ENCODE results near the gene ZNF277.
A peak's percentile ranks its signal among the peaks of the same experiment; 100 is the strongest.

Gene ZNF277

DNA sequence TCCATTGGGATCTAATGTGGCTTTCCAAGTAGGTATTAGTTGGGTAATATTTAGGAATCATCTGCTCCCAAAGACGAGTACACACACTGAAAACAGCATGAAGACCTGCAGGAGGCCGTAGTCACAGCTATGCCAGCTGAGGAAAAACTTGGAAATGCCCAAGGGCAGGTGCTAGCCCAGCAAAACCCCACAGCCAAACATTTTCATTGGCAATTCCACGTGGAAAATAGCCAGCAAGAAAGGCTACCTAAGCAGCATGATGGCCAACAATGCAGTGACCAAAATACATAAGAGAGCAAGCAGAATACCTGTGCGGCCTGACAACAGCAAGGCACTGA is 33.0 kb upstream of the ZNF277 start:
- Histone ChIP-seq H2BK15ac (ENCODE audit: low read depth, poor library complexity, severe bottlenecking) (no peak overlapping the region), H3K27me3 (ENCODE audit: control insufficient read depth in 1 of 2, insufficient read depth in 1 of 2, low read length in 2 of 2) (no peaks in the 10 kb centered on the region), H2BK12ac (ENCODE audit: low read length in 2 of 2) (no peak overlapping the region), H2AFZ (ENCODE audit: low read depth, low read length) (no peak overlapping the region), H3K4me1 (ENCODE audit: control insufficient read depth, insufficient read depth, low read depth, low read length) (no peaks in the 10 kb centered on the region), H3K36me3 (ENCODE audit: control insufficient read depth in 1 of 2, insufficient read depth in 2 of 2, low read depth in 1 of 2, low read length in 2 of 2) (no peaks in the 10 kb centered on the region), H3K23ac (ENCODE audit: low read length in 2 of 2) (no peak overlapping the region), H4K8ac (ENCODE audit: low read length) (peak overlapping the region; percentile 47), H3K9me3 (ENCODE audit: control insufficient read depth, low read length) (no peaks in the 10 kb centered on the region), H3K14ac (ENCODE audit: low read length in 2 of 2) (peak overlapping the region in 1 of 2 experiments; percentile 44), H3K9ac (ENCODE audit: low read length) (peak overlapping the region; percentile 18), H3K4me3 (ENCODE audit: insufficient read depth in 1 of 2, low read depth in 1 of 2, low read length in 2 of 2) (no peak overlapping the region), H2BK5ac (ENCODE audit: low read depth, low read length, poor library complexity, severe bottlenecking) (no peak overlapping the region), H3K27ac (ENCODE audit: low read length, poor library complexity, severe bottlenecking) (no peak overlapping the region), H3K4me2 (ENCODE audit: low read length, poor library complexity, severe bottlenecking) (no peak overlapping the region), H2BK120ac (ENCODE audit: low read depth, low read length) (no peak overlapping the region), H3K4ac (ENCODE audit: low read depth in 1 of 2, low read length in 2 of 2) (peak overlapping the region in 1 of 2 experiments; percentile 41), H3K18ac (ENCODE audit: low read depth in 1 of 2, low read length in 2 of 2) (peak overlapping the region in 1 of 2 experiments; percentile 67), H4K91ac (ENCODE audit: low read length) (no peak overlapping the region), H2AK5ac (ENCODE audit: low read length, severe bottlenecking) (no peak overlapping the region), H3K79me1 (replicated peaks; ENCODE audit: low read length, poor library complexity, severe bottlenecking) (peaks cover 25% of the 10 kb centered on the region)
- WGBS: 75% methylated on average over 4 of the region's 4 CpGs
- no peak for DNase-seq

DNA sequence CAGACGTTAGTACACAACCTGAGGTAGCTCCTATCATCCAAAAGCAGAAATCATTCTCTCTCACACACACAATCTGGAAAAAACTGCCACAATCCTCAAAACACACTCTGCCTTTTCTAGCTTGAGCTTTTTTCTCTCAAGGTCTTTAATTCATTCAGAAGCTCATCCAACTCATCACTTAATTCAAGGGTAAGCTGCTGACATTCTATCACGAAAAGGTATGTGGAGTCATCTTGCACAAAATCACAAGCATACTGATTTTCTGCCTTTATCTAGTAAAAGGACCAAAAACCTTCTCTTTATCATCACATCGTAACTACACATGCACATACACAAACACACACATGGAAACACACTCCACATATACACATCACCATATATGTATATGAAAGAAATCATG is 32.3 kb upstream of the ZNF277 start:
- Histone ChIP-seq H3K23ac (ENCODE audit: low read length in 2 of 2) (no peak overlapping the region), H2BK5ac (ENCODE audit: low read depth, low read length, poor library complexity, severe bottlenecking) (no peak overlapping the region), H2AK5ac (ENCODE audit: low read length, severe bottlenecking) (no peak overlapping the region), H3K4me1 (ENCODE audit: control insufficient read depth, insufficient read depth, low read depth, low read length) (no peaks in the 10 kb centered on the region), H2AFZ (ENCODE audit: low read depth, low read length) (no peak overlapping the region), H2BK120ac (ENCODE audit: low read depth, low read length) (no peak overlapping the region), H3K4ac (ENCODE audit: low read depth in 1 of 2, low read length in 2 of 2) (no peak overlapping the region), H2BK12ac (ENCODE audit: low read length in 2 of 2) (no peak overlapping the region), H3K4me2 (ENCODE audit: low read length, poor library complexity, severe bottlenecking) (no peak overlapping the region), H4K91ac (ENCODE audit: low read length) (no peak overlapping the region), H3K14ac (ENCODE audit: low read length in 2 of 2) (no peak overlapping the region), H3K18ac (ENCODE audit: low read depth in 1 of 2, low read length in 2 of 2) (no peak overlapping the region), H3K9ac (ENCODE audit: low read length) (no peak overlapping the region), H3K27me3 (ENCODE audit: control insufficient read depth in 1 of 2, insufficient read depth in 1 of 2, low read length in 2 of 2) (no peaks in the 10 kb centered on the region), H3K4me3 (ENCODE audit: insufficient read depth in 1 of 2, low read depth in 1 of 2, low read length in 2 of 2) (no peak overlapping the region), H4K8ac (ENCODE audit: low read length) (no peak overlapping the region), H3K9me3 (ENCODE audit: control insufficient read depth, low read length) (no peaks in the 10 kb centered on the region), H3K79me1 (replicated peaks; ENCODE audit: low read length, poor library complexity, severe bottlenecking) (peaks cover 23% of the 10 kb centered on the region), H2BK15ac (ENCODE audit: low read depth, poor library complexity, severe bottlenecking) (no peak overlapping the region), H3K36me3 (ENCODE audit: control insufficient read depth in 1 of 2, insufficient read depth in 2 of 2, low read depth in 1 of 2, low read length in 2 of 2) (no peaks in the 10 kb centered on the region), H3K27ac (ENCODE audit: low read length, poor library complexity, severe bottlenecking) (no peak overlapping the region)
- WGBS: 98% methylated on average over 2 of the region's 3 CpGs
- DNase-seq: no peak

GRCh38 chr7:112176241-112176640 is 30.3 kb upstream of the ZNF277 start:
- WGBS: 100% methylated on average over 2 of the region's 2 CpGs
- H4K8ac ChIP-seq (ENCODE audit: low read length): no peak overlapping the region
- H2BK12ac ChIP-seq (ENCODE audit: low read length in 2 of 2): no peak overlapping the region
- no peak overlapping the region for H2BK120ac ChIP-seq (ENCODE audit: low read depth, low read length)
- no peaks in the 10 kb centered on the region for H3K9me3 ChIP-seq (ENCODE audit: control insufficient read depth, low read length)
- H3K23ac ChIP-seq (ENCODE audit: low read length in 2 of 2): no peak overlapping the region
- no peak overlapping the region for H3K4ac ChIP-seq (ENCODE audit: low read depth in 1 of 2, low read length in 2 of 2)
- H3K79me1 ChIP-seq (replicated peaks; ENCODE audit: low read length, poor library complexity, severe bottlenecking): peaks cover 27% of the 10 kb centered on the region
- H2BK15ac ChIP-seq (ENCODE audit: low read depth, poor library complexity, severe bottlenecking): no peak overlapping the region
- H3K14ac ChIP-seq (ENCODE audit: low read length in 2 of 2): no peak overlapping the region
- H2AK5ac ChIP-seq (ENCODE audit: low read length, severe bottlenecking): no peak overlapping the region
- H3K4me1 ChIP-seq (ENCODE audit: control insufficient read depth, insufficient read depth, low read depth, low read length): no peaks in the 10 kb centered on the region
- H3K27me3 ChIP-seq (ENCODE audit: control insufficient read depth in 1 of 2, insufficient read depth in 1 of 2, low read length in 2 of 2): no peaks in the 10 kb centered on the region
- no peaks in the 10 kb centered on the region for H3K36me3 ChIP-seq (ENCODE audit: control insufficient read depth in 1 of 2, insufficient read depth in 2 of 2, low read depth in 1 of 2, low read length in 2 of 2)
- no peak for DNase-seq
- H2AFZ ChIP-seq (ENCODE audit: low read depth, low read length): no peak overlapping the region
- no peak overlapping the region for H3K4me3 ChIP-seq (ENCODE audit: insufficient read depth in 1 of 2, low read depth in 1 of 2, low read length in 2 of 2)
- no peak overlapping the region for H3K18ac ChIP-seq (ENCODE audit: low read depth in 1 of 2, low read length in 2 of 2)
- H4K91ac ChIP-seq (ENCODE audit: low read length): no peak overlapping the region
- no peak overlapping the region for H3K9ac ChIP-seq (ENCODE audit: low read length)
- no peak overlapping the region for H3K27ac ChIP-seq (ENCODE audit: low read length, poor library complexity, severe bottlenecking)
- no peak overlapping the region for H2BK5ac ChIP-seq (ENCODE audit: low read depth, low read length, poor library complexity, severe bottlenecking)
- no peak overlapping the region for H3K4me2 ChIP-seq (ENCODE audit: low read length, poor library complexity, severe bottlenecking)

GRCh38 chr7:112176693-112177415 is 29.6 kb upstream of the ZNF277 start:
- H3K18ac ChIP-seq (ENCODE audit: low read depth in 1 of 2, low read length in 2 of 2): no peak overlapping the region
- WGBS: 97% methylated on average over 2 of the region's 5 CpGs
- no peak overlapping the region for H3K23ac ChIP-seq (ENCODE audit: low read length in 2 of 2)
- H2BK12ac ChIP-seq (ENCODE audit: low read length in 2 of 2): no peak overlapping the region
- H3K79me1 ChIP-seq (replicated peaks; ENCODE audit: low read length, poor library complexity, severe bottlenecking): peaks cover 23% of the 10 kb centered on the region
- H3K36me3 ChIP-seq (ENCODE audit: control insufficient read depth in 1 of 2, insufficient read depth in 2 of 2, low read depth in 1 of 2, low read length in 2 of 2): no peaks in the 10 kb centered on the region
- no peak overlapping the region for H4K8ac ChIP-seq (ENCODE audit: low read length)
- H3K27me3 ChIP-seq (ENCODE audit: control insufficient read depth in 1 of 2, insufficient read depth in 1 of 2, low read length in 2 of 2): no peaks in the 10 kb centered on the region
- H4K91ac ChIP-seq (ENCODE audit: low read length): no peak overlapping the region
- H3K9ac ChIP-seq (ENCODE audit: low read length): no peak overlapping the region
- H2AK5ac ChIP-seq (ENCODE audit: low read length, severe bottlenecking): no peak overlapping the region
- H3K4me3 ChIP-seq (ENCODE audit: insufficient read depth in 1 of 2, low read depth in 1 of 2, low read length in 2 of 2): no peak overlapping the region
- no peak overlapping the region for H3K27ac ChIP-seq (ENCODE audit: low read length, poor library complexity, severe bottlenecking)
- H2BK120ac ChIP-seq (ENCODE audit: low read depth, low read length): no peak overlapping the region
- H3K14ac ChIP-seq (ENCODE audit: low read length in 2 of 2): no peak overlapping the region
- no peaks in the 10 kb centered on the region for H3K4me1 ChIP-seq (ENCODE audit: control insufficient read depth, insufficient read depth, low read depth, low read length)
- no peak for DNase-seq
- H3K4me2 ChIP-seq (ENCODE audit: low read length, poor library complexity, severe bottlenecking): no peak overlapping the region
- H3K9me3 ChIP-seq (ENCODE audit: control insufficient read depth, low read length): no peaks in the 10 kb centered on the region
- H3K4ac ChIP-seq (ENCODE audit: low read depth in 1 of 2, low read length in 2 of 2): no peak overlapping the region
- H2BK5ac ChIP-seq (ENCODE audit: low read depth, low read length, poor library complexity, severe bottlenecking): no peak overlapping the region
- no peak overlapping the region for H2BK15ac ChIP-seq (ENCODE audit: low read depth, poor library complexity, severe bottlenecking)
- H2AFZ ChIP-seq (ENCODE audit: low read depth, low read length): no peak overlapping the region

Measured in mesenchymal stem cell (in vitro differentiated cells and primary cell).